ENCODE measurements around the gene CPEB1. TPM values are rescaled to one million over a fixed set of nuclear protein-coding genes. Genes with fewer than 3 reads are reported as not detected.
"Not testable (repeated sequence)": the region's sequence is repeated elsewhere in the genome, so short reads cannot be mapped to it uniquely, and the experiment has no call there.

Gene CPEB1
- total RNA-seq, 1 donor from 2014 or later: 0.52 TPM

- H3K27ac ChIP-seq (ENCODE audit: low read depth, low read length): no peak overlapping the region
- no peaks in the 10 kb centered on the region for H3K36me3 ChIP-seq (ENCODE audit: control insufficient read depth in 3 of 3, insufficient read depth in 3 of 3, low read length in 3 of 3)
- peaks cover 0 to 22% (median 19%) of the 10 kb centered on the region in 3 donors for H3K27me3 ChIP-seq (ENCODE audit: control insufficient read depth in 3 of 3, insufficient read depth in 3 of 3, low read length in 3 of 3)
- H3K4me3 ChIP-seq (ENCODE audit: low read length in 3 of 3): no peak overlapping the region
- H3K4me1 ChIP-seq (ENCODE audit: control insufficient read depth in 3 of 3, insufficient read depth in 3 of 3, low read length in 3 of 3): peaks cover 6 to 18% (median 10%) of the 10 kb centered on the region in 3 donors
- no peaks in the 10 kb centered on the region for H3K9me3 ChIP-seq (ENCODE audit: control insufficient read depth in 3 of 3, low read length in 3 of 3)
- H3K9ac ChIP-seq (ENCODE audit: low read depth in 1 of 3, low read length in 3 of 3): no peak overlapping the region
Observed at GRCh38 chr15:82650046-82650670, 3.0 kb upstream of the CPEB1 start.

- H3K9ac ChIP-seq (ENCODE audit: low read depth in 1 of 3, low read length in 3 of 3): no peak overlapping the region
- H3K9me3 ChIP-seq (ENCODE audit: control insufficient read depth in 3 of 3, low read length in 3 of 3): no peaks in the 10 kb centered on the region
- no peaks in the 10 kb centered on the region for H3K36me3 ChIP-seq (ENCODE audit: control insufficient read depth in 3 of 3, insufficient read depth in 3 of 3, low read length in 3 of 3)
- H3K4me1 ChIP-seq (ENCODE audit: control insufficient read depth in 3 of 3, insufficient read depth in 3 of 3, low read length in 3 of 3): peaks cover 6 to 18% (median 10%) of the 10 kb centered on the region in 3 donors
- peaks cover 0 to 22% (median 19%) of the 10 kb centered on the region in 3 donors for H3K27me3 ChIP-seq (ENCODE audit: control insufficient read depth in 3 of 3, insufficient read depth in 3 of 3, low read length in 3 of 3)
- no peak overlapping the region for H3K4me3 ChIP-seq (ENCODE audit: low read length in 3 of 3)
- no peak overlapping the region for H3K27ac ChIP-seq (ENCODE audit: low read depth, low read length)
Observed at GRCh38 chr15:82649226-82649999, 2.2 kb upstream of the CPEB1 start.

GRCh38 chr15:82648257-82649103 is 1.3 kb upstream of the CPEB1 start:
- Histone ChIP-seq H3K4me3 (ENCODE audit: low read length in 3 of 3) (peak overlapping the region; percentile 30 to 69 (median 38)), H3K9me3 (ENCODE audit: control insufficient read depth in 3 of 3, low read length in 3 of 3) (no peaks in the 10 kb centered on the region), H3K9ac (ENCODE audit: low read depth in 1 of 3, low read length in 3 of 3) (peak overlapping the region in 1 of 3 donors; percentile 66), H3K27ac (ENCODE audit: low read depth, low read length) (no peak overlapping the region), H3K4me1 (ENCODE audit: control insufficient read depth in 3 of 3, insufficient read depth in 3 of 3, low read length in 3 of 3) (peaks cover 6 to 18% (median 10%) of the 10 kb centered on the region in 3 donors), H3K27me3 (ENCODE audit: control insufficient read depth in 3 of 3, insufficient read depth in 3 of 3, low read length in 3 of 3) (peaks cover 0 to 19% (median 19%) of the 10 kb centered on the region in 3 donors), H3K36me3 (ENCODE audit: control insufficient read depth in 3 of 3, insufficient read depth in 3 of 3, low read length in 3 of 3) (no peaks in the 10 kb centered on the region)

- Histone ChIP-seq H3K36me3 (ENCODE audit: control insufficient read depth in 3 of 3, insufficient read depth in 3 of 3, low read length in 3 of 3) (no peaks in the 10 kb centered on the region), H3K27ac (ENCODE audit: low read depth, low read length) (no peak overlapping the region), H3K4me1 (ENCODE audit: control insufficient read depth in 3 of 3, insufficient read depth in 3 of 3, low read length in 3 of 3) (peaks cover 6 to 18% (median 10%) of the 10 kb centered on the region in 3 donors), H3K4me3 (ENCODE audit: low read length in 3 of 3) (peak overlapping the region; percentile 30 to 69 (median 38)), H3K9me3 (ENCODE audit: control insufficient read depth in 3 of 3, low read length in 3 of 3) (no peaks in the 10 kb centered on the region), H3K27me3 (ENCODE audit: control insufficient read depth in 3 of 3, insufficient read depth in 3 of 3, low read length in 3 of 3) (peaks cover 0 to 23% (median 19%) of the 10 kb centered on the region in 3 donors), H3K9ac (ENCODE audit: low read depth in 1 of 3, low read length in 3 of 3) (peak overlapping the region in 2 of 3 donors; percentile 32 to 66)
Observed at GRCh38 chr15:82647835-82648256, 683 bp upstream of the CPEB1 start.

- Histone ChIP-seq H3K4me1 (ENCODE audit: control insufficient read depth in 3 of 3, insufficient read depth in 3 of 3, low read length in 3 of 3) (peaks cover 6 to 19% (median 10%) of the 10 kb centered on the region in 3 donors), H3K27ac (ENCODE audit: low read depth, low read length) (no peak overlapping the region), H3K36me3 (ENCODE audit: control insufficient read depth in 3 of 3, insufficient read depth in 3 of 3, low read length in 3 of 3) (no peaks in the 10 kb centered on the region), H3K27me3 (ENCODE audit: control insufficient read depth in 3 of 3, insufficient read depth in 3 of 3, low read length in 3 of 3) (peaks cover 0 to 23% (median 19%) of the 10 kb centered on the region in 3 donors), H3K9ac (ENCODE audit: low read depth in 1 of 3, low read length in 3 of 3) (peak overlapping the region in 1 of 3 donors; percentile 66), H3K4me3 (ENCODE audit: low read length in 3 of 3) (peak overlapping the region in 2 of 3 donors; percentile 30 to 69), H3K9me3 (ENCODE audit: control insufficient read depth in 3 of 3, low read length in 3 of 3) (no peaks in the 10 kb centered on the region)
Observed at GRCh38 chr15:82646250-82647044, 716 bp downstream of the CPEB1 start.

- H3K36me3 ChIP-seq (ENCODE audit: control insufficient read depth in 3 of 3, insufficient read depth in 3 of 3, low read length in 3 of 3); H3K4me3 ChIP-seq (ENCODE audit: low read length in 3 of 3); H3K9ac ChIP-seq (ENCODE audit: low read depth in 1 of 3, low read length in 3 of 3); H3K9me3 ChIP-seq (ENCODE audit: control insufficient read depth in 3 of 3, low read length in 3 of 3); H3K27ac ChIP-seq (ENCODE audit: low read depth, low read length): not testable (repeated sequence)
- Histone ChIP-seq H3K27me3 (ENCODE audit: control insufficient read depth in 3 of 3, insufficient read depth in 3 of 3, low read length in 3 of 3) (peaks cover 0 to 23% (median 18%) of the 10 kb centered on the region in 3 donors), H3K4me1 (ENCODE audit: control insufficient read depth in 3 of 3, insufficient read depth in 3 of 3, low read length in 3 of 3) (peaks cover 6 to 22% (median 15%) of the 10 kb centered on the region in 3 donors)
Observed at GRCh38 chr15:82644967-82645852, 2.0 kb downstream of the CPEB1 start.

- Histone ChIP-seq H3K4me3 (ENCODE audit: low read length in 3 of 3) (no peak overlapping the region), H3K9me3 (ENCODE audit: control insufficient read depth in 3 of 3, low read length in 3 of 3) (no peaks in the 10 kb centered on the region), H3K27ac (ENCODE audit: low read depth, low read length) (no peak overlapping the region), H3K36me3 (ENCODE audit: control insufficient read depth in 3 of 3, insufficient read depth in 3 of 3, low read length in 3 of 3) (no peaks in the 10 kb centered on the region), H3K4me1 (ENCODE audit: control insufficient read depth in 3 of 3, insufficient read depth in 3 of 3, low read length in 3 of 3) (peaks cover 6 to 22% (median 15%) of the 10 kb centered on the region in 3 donors), H3K9ac (ENCODE audit: low read depth in 1 of 3, low read length in 3 of 3) (no peak overlapping the region), H3K27me3 (ENCODE audit: control insufficient read depth in 3 of 3, insufficient read depth in 3 of 3, low read length in 3 of 3) (peaks cover 0 to 23% (median 13%) of the 10 kb centered on the region in 3 donors)
Observed at GRCh38 chr15:82643992-82644391, 3.2 kb downstream of the CPEB1 start.

GRCh38 chr15:82642656-82643055 is 4.5 kb downstream of the CPEB1 start:
- peaks cover 0 to 22% (median 7%) of the 10 kb centered on the region in 3 donors for H3K27me3 ChIP-seq (ENCODE audit: control insufficient read depth in 3 of 3, insufficient read depth in 3 of 3, low read length in 3 of 3)
- peaks cover 0 to 15% (median 15%) of the 10 kb centered on the region in 3 donors for H3K4me1 ChIP-seq (ENCODE audit: control insufficient read depth in 3 of 3, insufficient read depth in 3 of 3, low read length in 3 of 3)
- H3K36me3 ChIP-seq (ENCODE audit: control insufficient read depth in 3 of 3, insufficient read depth in 3 of 3, low read length in 3 of 3): no peaks in the 10 kb centered on the region
- no peak overlapping the region for H3K27ac ChIP-seq (ENCODE audit: low read depth, low read length)
- H3K4me3 ChIP-seq (ENCODE audit: low read length in 3 of 3): no peak overlapping the region
- no peak overlapping the region for H3K9ac ChIP-seq (ENCODE audit: low read depth in 1 of 3, low read length in 3 of 3)
- no peaks in the 10 kb centered on the region for H3K9me3 ChIP-seq (ENCODE audit: control insufficient read depth in 3 of 3, low read length in 3 of 3)

Measured in skeletal muscle tissue (tissue), 4 donors.